A549 (cell line): Measurements from ENCODE around the gene TRAPPC3. TPM values are rescaled to one million over a fixed set of nuclear protein-coding genes. Genes with fewer than 3 reads are reported as not detected.
A peak's percentile ranks its signal among the peaks of the same experiment; 100 is the strongest.

Experiments
- ATAC-seq, 2 experiments: fragments of 200-7000 bp in 1 of 2; fragments of >200 bp in 1 of 2; cut with Nextera tagmentation in 1 of 2; cut with Tn5 transposase in 1 of 2; 3 replicates each; pipeline versions ENCODE4 v1.8.0 to v1.9.1; 2018 to 2020; ENCODE audit warnings: mild to moderate bottlenecking in 1 of 2, moderate library complexity in 1 of 2
- CTCF ChIA-PET: fragments of 300-600 bp; sonication (Branson Sonifier 250); formaldehyde crosslinking; extraction: SDS; loops from one replicate; lab custom pipeline; 2021; ENCODE audit warnings: antibody characterized with exemption, inconsistent platforms; lab: Yijun Ruan, JAX
- POLR2A ChIA-PET: fragments of 350-600 bp; formaldehyde crosslinking; extraction: SDS; loops from one replicate; lab custom pipeline; 2021; ENCODE audit warnings: antibody characterized with exemption, inconsistent platforms; lab: Yijun Ruan, JAX
- DNase-seq, 2 experiments: peaks; one replicate each; pipeline versions ENCODE4 v3.0.0 to v3.0.0-alpha.2; 2011 to 2016; ENCODE audit warnings: low read depth in 1 of 2, low spot score in 1 of 2
- FAIRE-seq: peaks from 2 replicates; lab custom pipeline; 2011; peaks lifted over from hg19 to GRCh38; lab: Jason Lieb, UNC
- H3K27ac ChIP-seq, 2 experiments: fragments of >200 bp; sonication (Bioruptor Twin); formaldehyde crosslinking; 3 replicates each; pipeline ENCODE4 v1.5.1; 2016 to 2017
- H3K4me1 ChIP-seq: fragments of >200 bp; sonication (Bioruptor Twin); formaldehyde crosslinking; 3 replicates; pipeline ENCODE4 v1.6.1; 2016
- H3K4me2 ChIP-seq: fragments of >200 bp; sonication (Bioruptor Twin); formaldehyde crosslinking; 3 replicates; pipeline ENCODE4 v1.6.1; 2016
- H3K4me3 ChIP-seq: fragments of >200 bp; sonication (Bioruptor Twin); formaldehyde crosslinking; 3 replicates; pipeline ENCODE4 v1.5.1; 2016
- H3K9me3 ChIP-seq: fragments of >200 bp; sonication (Bioruptor Twin); formaldehyde crosslinking; 3 replicates; pipeline ENCODE4 v1.6.1; 2016
- BCL3 ChIP-seq: fragments of >200 bp; sonication (Bioruptor Twin); formaldehyde crosslinking; IDR thresholded peaks from 3 replicates; pipeline ENCODE4 v1.6.1; 2016
- BHLHE40 ChIP-seq: IDR thresholded peaks from 2 replicates; pipeline ENCODE4 v1.6.1; 2012; ENCODE audit warnings: low read depth, low read length, inconsistent platforms
- CEBPB ChIP-seq, 2 experiments: fragments of >200 bp in 1 of 2; sonication (Bioruptor Twin) in 1 of 2; formaldehyde crosslinking in 1 of 2; IDR thresholded peaks; 2 replicates each; pipeline ENCODE4 v1.6.1; 2012 to 2016
- EHF ChIP-seq: fragments of 250-450 bp; sonication (Bioruptor Pico); IDR thresholded peaks from 2 replicates; pipeline ENCODE4 v1.5.0; 2020; ENCODE audit warnings: mild to moderate bottlenecking
- GATA3 ChIP-seq: IDR thresholded peaks from 2 replicates; pipeline ENCODE4 v1.6.1; 2012; ENCODE audit warnings: borderline replicate concordance
- HMGXB4 ChIP-seq: fragments of 250-450 bp; sonication (Bioruptor Pico); IDR thresholded peaks from 2 replicates; pipeline ENCODE4 v1.5.0; 2021; ENCODE audit warnings: mild to moderate bottlenecking, moderate library complexity, borderline replicate concordance
- HOXB5 ChIP-seq: fragments of 250-450 bp; sonication (Bioruptor Pico); IDR thresholded peaks from 2 replicates; pipeline ENCODE4 v1.5.0; 2020; ENCODE audit warnings: mild to moderate bottlenecking, moderate library complexity
- JUN ChIP-seq, 2 experiments: fragments of >200 bp; sonication (Bioruptor Twin); formaldehyde crosslinking; IDR thresholded peaks; 2 replicates in 1 of 2; 3 replicates in 1 of 2; pipeline ENCODE4 v1.6.1; 2016 to 2017
- JUNB ChIP-seq: fragments of >200 bp; sonication (Bioruptor Twin); formaldehyde crosslinking; IDR thresholded peaks from 2 replicates; pipeline ENCODE4 v1.6.1; 2016
- MAZ ChIP-seq: fragments of 150-350 bp; IDR thresholded peaks from 2 replicates; pipeline ENCODE4 v1.6.1; 2014; ENCODE audit warnings: antibody characterized with exemption, low read depth, low read length, borderline replicate concordance
- NFE2L2 ChIP-seq: fragments of 150-350 bp; conservative IDR thresholded peaks from 2 replicates; pipeline ENCODE4 v1.6.1; 2014; ENCODE audit warnings: low read length
- POLR2AphosphoS2 ChIP-seq: conservative IDR thresholded peaks from 2 replicates; pipeline ENCODE4 v1.6.1; 2012; ENCODE audit warnings: low read length, improper control_type of control experiment, inconsistent platforms
- RCOR1 ChIP-seq: fragments of 150-350 bp; IDR thresholded peaks from 2 replicates; pipeline ENCODE4 v1.6.1; 2014; ENCODE audit warnings: antibody characterized with exemption, low read length, low read depth
- RFX5 ChIP-seq: fragments of 450-650 bp; IDR thresholded peaks from 2 replicates; pipeline ENCODE4 v1.7.1; 2014; ENCODE audit warnings: antibody characterized with exemption, mild to moderate bottlenecking, moderate library complexity
- SMC3 ChIP-seq: fragments of >200 bp; sonication (Bioruptor Twin); formaldehyde crosslinking; IDR thresholded peaks from 3 replicates; pipeline ENCODE4 v1.6.1; 2018; ENCODE audit warnings: inconsistent platforms
- TP53 ChIP-seq: fragments of 250-450 bp; sonication (Bioruptor Pico); IDR thresholded peaks from 2 replicates; pipeline ENCODE4 v1.5.0; 2021; ENCODE audit warnings: mild to moderate bottlenecking, moderate library complexity
- ZFP36 ChIP-seq: fragments of 450-650 bp; IDR thresholded peaks from 2 replicates; pipeline ENCODE4 v1.6.1; 2014; ENCODE audit warnings: borderline replicate concordance; ENCODE audit not compliant: partially characterized antibody
- WGBS: methylation state at CpG from one replicate; pipeline ENCODE4 v1.1.6; 2017; ENCODE audit errors: missing lambda C conversion rate; 5-methylcytosine and 5-hydroxymethylcytosine counted together
- polyA plus RNA-seq, 4 experiments: library from polyadenylated mRNA; depleted of rRNA in 3 of 4; stranded (reverse); fragments of >200 nt; fragmentation: RNase III in 1 of 4; extraction: RNeasy Plus Mini Kit Qiagen cat#74134 plus additional on column Dnase treatment in 1 of 4; gene quantifications; 2 replicates in 3 of 4; 3 replicates in 1 of 4; pipeline ENCODE4 v1.2.3, GENCODE V29; 2011 to 2017
- TF ChIP-seq, protein P1 (sequence below): fragments of 250-450 bp; sonication (Bioruptor Pico); IDR thresholded peaks from 2 replicates; pipeline ENCODE4 v1.5.0; 2020; ENCODE audit warnings: low read depth, mild to moderate bottlenecking, moderate library complexity
- TF ChIP-seq, protein P2 (sequence below): IDR thresholded peaks from 2 replicates; pipeline ENCODE4 v1.6.1; 2012
- TF ChIP-seq, protein P3 (sequence below): fragments of >200 bp; sonication (Bioruptor Twin); formaldehyde crosslinking; IDR thresholded peaks from 2 replicates; pipeline ENCODE4 v1.6.1; 2016
- TF ChIP-seq, protein P4 (sequence below): fragments of 150-350 bp; IDR thresholded peaks from 2 replicates; pipeline ENCODE4 v1.6.1; 2014; ENCODE audit warnings: low read depth, mild to moderate bottlenecking, low read length

Gene TRAPPC3
- polyA plus RNA-seq, 2 of the 4 experiments (the other 2 are of a cell fraction), result 62.2 to 103 TPM

GRCh38 chr1:36091698-36092097, 57.6 kb downstream of the TRAPPC3 start:
- POLR2A ChIA-PET, result no interaction called here
- CTCF ChIA-PET, result interaction anchor here (1.8 kb wide), 1 partner anchor 43 kb away, joined by 9 read pairs; no protein-coding TSS in a partner anchor
- TF ChIP-seq RFX5 (no peak), BHLHE40 (no peak), JUN (IDR thresholded peaks at IDR 0.05) (no peak), JUNB (no peak), HOXB5 (no peak), TP53 (no peak)
- TF ChIP-seq, protein P1, sequence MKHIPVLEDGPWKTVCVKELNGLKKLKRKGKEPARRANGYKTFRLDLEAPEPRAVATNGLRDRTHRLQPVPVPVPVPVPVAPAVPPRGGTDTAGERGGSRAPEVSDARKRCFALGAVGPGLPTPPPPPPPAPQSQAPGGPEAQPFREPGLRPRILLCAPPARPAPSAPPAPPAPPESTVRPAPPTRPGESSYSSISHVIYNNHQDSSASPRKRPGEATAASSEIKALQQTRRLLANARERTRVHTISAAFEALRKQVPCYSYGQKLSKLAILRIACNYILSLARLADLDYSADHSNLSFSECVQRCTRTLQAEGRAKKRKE (CRISPR knock-in tag), result no peak
- H3K27ac ChIP-seq, result no peak overlapping the region
- no peak overlapping the region for H3K4me3 ChIP-seq
- FAIRE-seq (no peak), DNase-seq (no peak), ATAC-seq (no peak)
- no peaks in the 10 kb centered on the region for H3K9me3 ChIP-seq
- 93% methylated on average over 13 of the region's 13 CpGs for WGBS
- H3K4me1 ChIP-seq, result peaks cover 6% of the 10 kb centered on the region
- H3K4me2 ChIP-seq, result no peak overlapping the region

- 94% methylated on average over 4 of the region's 4 CpGs for WGBS
- no peak for FAIRE-seq
- H3K27ac ChIP-seq, result no peak overlapping the region
- no peak overlapping the region for H3K4me3 ChIP-seq
- no peak for TF ChIP-seq HOXB5
- no peak for TF ChIP-seq SMC3
- no peak for TF ChIP-seq HMGXB4 (CRISPR knock-in tag)
- TF ChIP-seq, protein P2, sequence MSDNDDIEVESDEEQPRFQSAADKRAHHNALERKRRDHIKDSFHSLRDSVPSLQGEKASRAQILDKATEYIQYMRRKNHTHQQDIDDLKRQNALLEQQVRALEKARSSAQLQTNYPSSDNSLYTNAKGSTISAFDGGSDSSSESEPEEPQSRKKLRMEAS, result no peak
- no peak for TF ChIP-seq ZFP36
- no peak for TF ChIP-seq EHF (CRISPR knock-in tag)
- TF ChIP-seq, all 56 proteins: peak for 0
- no peaks in the 10 kb centered on the region for H3K9me3 ChIP-seq
- no peak overlapping the region for H3K4me2 ChIP-seq
- ATAC-seq (no peak), DNase-seq (no peak)
- peaks cover 6% of the 10 kb centered on the region for H3K4me1 ChIP-seq
- ChIA-PET CTCF (interaction anchor here (1.4 kb wide), 1 partner anchor 26 kb away, joined by 3 read pairs; no protein-coding TSS in a partner anchor), POLR2A (no interaction called here)
These were observed 58.1 kb downstream of the TRAPPC3 start for GRCh38 chr1:36091141-36091540.

DNA sequence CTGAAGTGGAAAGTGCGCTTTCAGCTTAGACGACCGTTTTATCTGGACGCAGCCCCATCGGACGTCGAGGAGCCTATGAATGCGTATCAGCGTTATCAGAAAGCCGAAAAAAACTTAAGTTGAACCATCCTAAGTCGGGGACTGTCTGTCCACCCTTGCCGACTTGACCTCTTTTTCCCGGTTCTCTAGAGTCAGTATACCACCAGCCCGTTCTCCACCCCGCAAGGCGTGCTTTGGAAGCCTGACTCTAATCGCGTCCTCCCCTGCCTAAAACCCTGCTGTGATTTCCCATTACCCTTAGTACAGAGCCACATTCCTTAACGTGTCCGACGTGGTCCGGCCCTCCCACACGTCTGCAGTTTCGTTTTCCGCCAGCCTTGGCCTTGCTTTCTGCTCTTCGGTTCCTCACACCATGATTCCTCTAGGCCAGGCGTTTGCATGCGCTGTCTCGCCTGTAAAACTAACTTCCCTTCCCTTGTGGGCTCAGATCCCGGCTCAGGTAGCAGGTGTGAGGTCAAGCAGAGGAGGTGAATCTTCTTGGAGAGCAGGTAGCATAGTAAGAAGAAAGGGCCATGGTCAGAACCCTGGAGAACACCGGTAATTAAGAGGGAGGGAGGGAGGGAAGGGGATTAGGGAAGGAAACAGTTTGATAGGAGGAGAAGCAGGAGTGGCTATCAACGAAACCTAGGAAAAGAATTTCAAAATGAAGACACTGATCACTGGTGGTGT, 59.7 kb downstream of the TRAPPC3 start:
- peak in 1 of 2 experiments; percentile 9; a peak in 3 of 6 replicates for ATAC-seq
- TF ChIP-seq BCL3 (no peak), MAZ (no peak), BHLHE40 (no peak), RCOR1 (no peak), POLR2AphosphoS2 (no peak), HOXB5 (no peak), CEBPB (IDR thresholded peaks at IDR 0.05) (no peak), GATA3 (no peak), NFE2L2 (no peak)
- TF ChIP-seq, protein P3, sequence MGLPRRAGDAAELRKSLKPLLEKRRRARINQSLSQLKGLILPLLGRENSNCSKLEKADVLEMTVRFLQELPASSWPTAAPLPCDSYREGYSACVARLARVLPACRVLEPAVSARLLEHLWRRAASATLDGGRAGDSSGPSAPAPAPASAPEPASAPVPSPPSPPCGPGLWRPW, result no peak
- TF ChIP-seq, protein P2, result no peak
- TF ChIP-seq, protein P4, sequence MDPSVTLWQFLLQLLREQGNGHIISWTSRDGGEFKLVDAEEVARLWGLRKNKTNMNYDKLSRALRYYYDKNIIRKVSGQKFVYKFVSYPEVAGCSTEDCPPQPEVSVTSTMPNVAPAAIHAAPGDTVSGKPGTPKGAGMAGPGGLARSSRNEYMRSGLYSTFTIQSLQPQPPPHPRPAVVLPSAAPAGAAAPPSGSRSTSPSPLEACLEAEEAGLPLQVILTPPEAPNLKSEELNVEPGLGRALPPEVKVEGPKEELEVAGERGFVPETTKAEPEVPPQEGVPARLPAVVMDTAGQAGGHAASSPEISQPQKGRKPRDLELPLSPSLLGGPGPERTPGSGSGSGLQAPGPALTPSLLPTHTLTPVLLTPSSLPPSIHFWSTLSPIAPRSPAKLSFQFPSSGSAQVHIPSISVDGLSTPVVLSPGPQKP, result no peak
- TF ChIP-seq, all 56 proteins: peak for 0
- H3K4me2 ChIP-seq, result peak overlapping the region; percentile 99
- peak overlapping the region; percentile 89 to 94 for H3K27ac ChIP-seq
- no peaks in the 10 kb centered on the region for H3K9me3 ChIP-seq
- FAIRE-seq, result no peak
- 10% methylated on average over 32 of the region's 32 CpGs for WGBS
- H3K4me1 ChIP-seq, result peaks cover 6% of the 10 kb centered on the region
- no peak for DNase-seq
- ChIA-PET CTCF (interaction anchor here (0.8 to 1.4 kb wide), 2 partner anchors 28 to 29 kb away, joined by 3 read pairs; no protein-coding TSS in a partner anchor), POLR2A (no interaction called here)
- peak overlapping the region; percentile 98 for H3K4me3 ChIP-seq
